Colon (tissue), 2 donors: ENCODE results near the gene PTGR2.
"Not testable (repeated sequence)": the region's sequence is repeated elsewhere in the genome, so short reads cannot be mapped to it uniquely, and the experiment has no call there.

Source experiments
- FAIRE-seq: peaks from 2 replicates; lab custom pipeline; 2012; peaks lifted over from hg19 to GRCh38; lab: Jason Lieb, UNC
- donor health status: control.
- donor health status: control.

PTGR2 gene

DNA sequence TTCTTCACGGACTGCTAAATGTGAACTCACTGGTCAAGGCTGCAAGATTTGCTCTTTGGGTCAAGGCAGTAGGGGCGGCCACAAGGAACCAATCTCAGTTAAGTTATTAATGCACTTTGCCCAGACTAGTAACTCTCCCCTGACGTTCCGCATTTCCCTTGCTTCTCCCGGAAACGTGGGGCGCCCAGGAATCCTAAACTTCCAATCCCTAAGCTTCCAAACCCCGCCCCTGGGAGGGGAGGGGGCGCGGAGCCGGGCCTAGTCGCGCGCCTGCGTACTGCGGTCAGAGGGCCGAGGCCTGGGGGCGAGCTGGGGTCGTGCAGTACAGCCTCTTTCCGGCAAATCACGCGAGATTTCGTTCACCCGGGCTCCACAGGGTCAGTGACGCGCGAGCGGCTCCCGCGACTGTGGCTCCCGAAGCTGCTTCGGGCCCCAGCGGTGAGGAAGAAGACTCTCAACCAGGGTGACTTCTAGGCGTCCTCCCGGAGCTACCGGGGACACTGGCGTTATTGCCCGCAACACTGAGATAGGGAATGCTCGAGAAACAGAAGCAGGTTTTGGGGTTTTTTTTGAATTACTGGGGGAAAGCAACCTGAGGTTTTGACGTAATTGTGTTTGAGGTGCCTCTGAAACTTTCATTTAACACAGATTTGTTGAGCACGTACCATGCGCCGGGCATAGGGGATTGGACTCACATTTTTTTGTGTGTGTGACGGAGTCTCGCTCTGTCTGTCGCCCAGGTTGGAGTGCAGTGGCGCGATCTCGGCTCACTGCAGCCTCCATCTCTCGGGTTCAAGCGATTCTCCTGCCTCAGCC lies at the start of gene PTGR2:
Gene PTGR2, plus strand, starts transcription at position 265 of the 816 bp plus-strand sequence. CDS start 7,032 bp downstream, outside the sequence.
- no peak for FAIRE-seq

DNA sequence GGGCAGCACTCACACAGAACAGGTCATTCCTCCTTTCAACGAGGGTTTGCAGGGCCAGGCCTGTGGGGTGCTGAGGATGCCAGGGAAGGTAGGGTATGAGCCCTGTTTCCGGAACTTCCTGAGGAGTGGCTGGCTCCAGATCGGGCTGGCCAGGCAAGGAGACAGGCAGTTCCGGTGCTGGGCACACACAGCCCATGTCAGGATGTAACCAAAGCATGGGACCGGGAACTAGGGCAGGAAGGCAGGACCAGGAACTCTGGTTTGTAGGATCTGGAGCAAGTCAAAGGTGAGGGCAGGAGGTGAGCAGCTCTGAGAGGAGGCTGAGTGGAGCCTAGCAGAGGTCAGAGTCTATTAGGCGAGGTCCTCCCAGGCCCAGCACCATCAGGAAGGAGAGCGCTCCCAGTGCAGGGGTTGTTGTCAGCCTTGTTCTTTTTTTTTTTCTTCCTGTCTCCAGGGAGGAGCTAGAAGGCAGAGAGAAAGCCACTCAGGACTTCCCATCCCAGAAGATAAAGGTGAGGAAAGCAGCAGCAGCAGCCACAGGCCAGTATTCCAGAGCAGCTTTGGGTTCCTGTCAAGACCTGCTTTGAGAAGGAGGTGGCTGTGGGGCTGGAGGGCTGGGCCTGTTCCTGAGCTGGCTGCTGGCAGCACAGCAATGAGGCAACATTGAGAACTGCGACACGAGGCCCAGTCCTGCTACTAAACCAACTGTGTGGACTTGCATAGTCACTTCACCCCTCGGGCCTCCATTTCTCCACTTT lies 49.0 kb upstream of the PTGR2 start:
- no peak for FAIRE-seq

DNA sequence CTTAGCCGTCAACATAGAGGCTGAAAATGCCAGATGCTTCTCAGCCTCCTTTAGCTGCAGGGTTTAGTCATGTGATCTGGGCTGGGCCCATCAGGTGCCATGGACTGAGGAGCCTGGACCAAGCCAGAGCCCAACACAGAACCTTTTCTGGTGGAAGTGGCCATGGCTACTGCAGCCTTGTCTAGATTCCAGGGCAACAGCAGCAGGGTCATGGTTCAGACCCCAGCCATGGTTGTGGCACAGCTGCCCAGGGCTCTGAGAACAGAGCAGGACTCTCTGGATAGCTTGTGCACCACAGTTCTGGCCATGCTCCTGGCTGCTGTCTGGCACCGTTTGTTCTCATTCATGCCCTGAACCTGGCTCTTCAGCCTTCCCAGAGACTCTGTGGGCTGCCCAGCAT lies 47.0 kb upstream of the PTGR2 start:
- FAIRE-seq, result no peak

DNA sequence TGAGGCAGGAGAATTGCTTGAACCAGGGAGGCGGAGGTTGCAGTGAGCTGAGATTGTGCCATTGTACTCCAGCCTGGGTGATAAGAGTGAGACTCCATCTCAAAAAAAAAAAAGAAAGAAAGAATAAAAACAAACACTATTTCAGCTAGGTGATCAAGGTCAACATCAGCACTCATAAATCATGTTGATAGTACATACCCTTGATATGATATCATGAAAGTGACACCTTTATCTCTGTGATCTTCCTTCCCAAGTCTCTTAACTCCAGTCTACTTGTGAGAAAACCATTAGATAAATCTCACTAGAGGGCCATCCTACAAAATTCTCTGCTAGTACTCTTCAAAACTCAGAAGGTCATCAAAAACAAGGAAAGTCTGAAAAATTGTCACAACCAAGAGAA lies 44.2 kb upstream of the PTGR2 start:
- no peak for FAIRE-seq

DNA sequence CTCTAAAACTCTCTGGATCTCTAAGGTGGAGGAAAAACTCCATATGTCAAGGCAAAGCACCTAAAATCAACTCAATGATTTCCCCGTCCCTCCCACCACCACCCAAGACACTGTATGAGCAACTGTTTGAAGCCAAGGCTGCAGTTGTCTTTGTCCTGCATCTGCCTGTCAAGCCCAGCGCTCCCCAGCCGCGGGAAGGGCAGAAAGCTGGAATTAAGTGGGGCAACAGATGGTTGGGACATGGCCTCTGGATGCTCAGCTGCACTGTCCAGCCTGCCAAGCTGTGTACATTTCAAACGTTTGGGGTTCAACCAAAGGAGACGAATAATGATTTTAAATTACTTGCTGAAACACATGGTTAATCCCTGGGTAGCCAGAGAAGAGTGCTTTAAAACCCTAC lies 42.2 kb upstream of the PTGR2 start:
- no peak for FAIRE-seq

DNA sequence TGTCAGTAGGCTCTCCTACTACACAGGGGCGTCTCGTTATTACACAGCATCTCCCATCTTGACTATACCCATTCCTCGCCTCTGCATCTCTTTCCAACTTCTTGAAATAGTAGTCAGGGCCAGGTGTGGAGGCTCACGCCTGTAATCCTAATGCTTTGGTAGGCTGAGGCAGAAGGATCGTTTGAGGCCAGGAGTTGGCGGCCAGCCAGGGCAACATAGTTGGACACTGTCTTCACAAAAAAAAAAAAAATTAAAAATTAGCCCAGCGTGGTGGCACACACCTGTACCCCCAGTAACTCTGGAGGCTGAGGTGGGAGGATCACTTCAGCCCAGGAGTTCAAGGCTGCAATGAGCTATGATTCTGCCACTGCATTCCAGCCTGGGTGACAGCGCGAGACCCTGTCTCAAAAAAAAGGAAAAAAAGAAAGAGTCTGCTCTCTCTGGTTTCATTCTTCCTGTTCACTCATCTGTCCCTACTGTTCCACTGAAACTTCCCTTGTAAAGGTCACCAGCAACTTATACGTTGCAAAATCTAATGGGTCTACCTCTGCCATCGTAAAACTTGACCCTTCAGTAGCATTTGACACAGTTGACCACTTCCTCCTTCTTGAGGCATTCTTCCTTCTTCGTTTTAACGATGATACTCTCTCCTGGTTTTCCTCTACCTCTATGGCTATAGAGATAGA lies 41.0 kb upstream of the PTGR2 start:
- no peak for FAIRE-seq

DNA sequence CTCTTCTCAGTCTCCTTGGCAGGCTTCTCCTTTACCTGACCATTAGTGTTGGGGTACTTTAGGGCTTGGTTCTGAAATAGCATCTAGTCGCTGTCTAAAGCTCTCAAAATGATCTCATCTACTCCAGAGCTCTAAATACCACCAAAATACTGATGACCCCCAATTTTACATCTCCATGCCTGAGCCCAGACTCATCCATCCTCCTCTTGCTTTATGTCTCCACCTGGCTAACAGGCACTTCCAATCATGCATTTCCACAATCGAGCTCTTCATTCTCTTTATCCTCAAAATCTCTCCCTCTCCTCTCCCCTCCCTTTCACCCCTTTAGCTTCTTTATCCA lies 40.5 kb upstream of the PTGR2 start:
- no peak for FAIRE-seq

DNA sequence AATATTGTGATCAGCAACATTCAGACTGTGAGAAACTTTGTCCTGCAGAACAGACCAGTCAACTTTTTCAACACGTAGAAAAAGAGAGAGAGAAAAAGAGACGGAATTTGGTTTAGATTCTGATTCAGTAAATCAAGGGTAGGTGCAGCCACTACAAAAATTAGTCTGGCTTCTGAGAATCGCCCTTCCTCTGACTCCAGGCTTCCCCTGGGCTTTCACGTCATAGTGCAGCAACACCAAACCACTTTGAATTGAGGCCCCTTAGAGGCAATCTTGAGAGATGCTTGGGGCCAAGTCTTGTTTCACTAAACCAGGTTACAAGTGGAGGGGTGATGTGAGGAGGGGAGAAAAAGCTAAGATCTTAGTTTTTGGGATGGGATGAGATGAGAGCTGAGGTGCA lies 37.5 kb upstream of the PTGR2 start:
- FAIRE-seq, result no peak

DNA sequence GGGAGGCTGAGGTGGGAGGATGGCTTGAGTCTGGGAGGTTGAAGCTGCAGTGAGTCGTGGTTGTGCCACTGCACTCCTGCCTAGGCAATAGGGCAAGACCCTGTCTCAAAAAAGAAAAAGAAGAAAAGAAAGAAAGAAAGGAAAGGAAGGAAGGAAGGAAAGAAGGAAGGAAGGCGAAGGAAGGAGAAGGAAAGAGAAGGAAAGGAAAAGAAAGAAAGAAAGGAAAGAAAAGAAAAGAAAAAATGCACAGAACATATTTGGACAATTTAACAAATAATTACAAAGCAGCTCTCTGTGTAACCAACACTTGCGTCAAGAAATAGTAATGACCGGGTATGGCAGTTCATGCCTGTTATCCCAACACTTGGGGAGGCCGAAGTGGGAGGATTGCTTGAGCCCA lies 35.8 kb upstream of the PTGR2 start:
- FAIRE-seq, result no peak

DNA sequence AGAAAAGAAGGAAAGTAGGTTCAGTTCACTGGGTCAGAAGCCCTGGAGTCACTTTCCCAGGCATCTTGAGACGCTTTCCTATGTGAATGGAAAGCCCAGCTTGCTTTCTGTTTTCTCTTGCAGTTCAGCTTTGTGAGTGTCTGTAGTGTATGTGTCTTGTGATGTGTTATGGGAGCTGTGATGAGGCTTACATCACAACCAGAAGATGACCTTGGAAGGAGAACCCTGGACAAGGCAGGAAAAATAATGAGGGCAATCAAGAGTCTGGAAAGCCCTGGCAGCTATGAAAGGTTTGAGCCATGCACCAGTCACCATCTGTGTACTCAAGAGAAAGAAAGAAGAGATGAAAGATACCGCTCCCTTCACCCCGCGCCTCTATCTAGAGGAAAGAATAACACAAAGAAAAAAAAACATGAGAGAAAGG lies 35.2 kb upstream of the PTGR2 start:
- no peak for FAIRE-seq

DNA sequence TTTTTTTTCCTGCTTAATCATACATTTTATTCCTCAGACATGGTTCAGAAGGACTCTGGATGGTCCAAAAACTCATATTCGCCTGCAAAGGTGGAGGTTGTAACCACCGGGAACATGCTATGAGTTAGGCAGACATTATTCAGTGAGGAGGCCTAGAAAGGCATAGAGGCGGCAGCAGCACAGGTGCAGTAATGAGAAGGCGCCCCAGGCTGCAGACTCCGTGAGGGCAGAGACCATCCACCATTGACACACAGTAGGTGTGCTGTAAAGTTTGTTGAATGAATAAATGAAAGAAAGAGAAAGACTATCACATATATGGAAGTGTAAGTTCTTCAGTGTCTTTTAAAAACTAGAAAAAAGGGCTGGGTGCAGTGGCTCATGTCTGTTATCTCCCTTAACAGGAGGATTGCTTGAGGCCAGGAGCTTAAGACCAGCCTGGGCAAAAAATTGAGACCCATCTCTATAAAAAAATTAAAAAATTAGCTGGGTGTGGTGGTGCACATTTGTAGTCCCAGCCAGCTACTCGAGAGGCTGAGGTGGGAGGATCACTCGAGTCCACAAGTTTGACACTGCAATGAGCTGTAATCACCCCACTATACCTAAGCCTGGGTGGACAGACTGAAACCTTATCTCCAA lies 34.5 kb upstream of the PTGR2 start:
- FAIRE-seq, result no peak

DNA sequence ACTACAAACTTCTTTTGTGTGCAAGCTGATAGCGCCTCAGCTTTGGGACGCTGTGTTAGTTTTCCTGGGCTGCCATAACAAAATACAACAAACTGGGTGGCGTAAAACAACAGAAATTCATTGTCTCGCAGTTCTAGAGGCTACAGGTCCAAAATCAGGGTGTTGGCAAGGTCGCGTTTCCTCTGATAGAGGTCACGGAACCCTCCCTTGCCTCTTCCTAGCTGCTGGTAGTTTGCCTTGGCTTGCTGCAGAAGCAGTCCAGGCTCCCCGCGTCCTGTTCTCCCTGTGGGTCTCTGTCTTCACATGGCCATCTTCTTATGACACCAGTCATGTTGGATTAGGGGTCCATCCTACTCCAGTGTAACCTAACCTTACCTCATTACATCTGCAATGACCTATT lies 32.8 kb upstream of the PTGR2 start:
- FAIRE-seq, result no peak

DNA sequence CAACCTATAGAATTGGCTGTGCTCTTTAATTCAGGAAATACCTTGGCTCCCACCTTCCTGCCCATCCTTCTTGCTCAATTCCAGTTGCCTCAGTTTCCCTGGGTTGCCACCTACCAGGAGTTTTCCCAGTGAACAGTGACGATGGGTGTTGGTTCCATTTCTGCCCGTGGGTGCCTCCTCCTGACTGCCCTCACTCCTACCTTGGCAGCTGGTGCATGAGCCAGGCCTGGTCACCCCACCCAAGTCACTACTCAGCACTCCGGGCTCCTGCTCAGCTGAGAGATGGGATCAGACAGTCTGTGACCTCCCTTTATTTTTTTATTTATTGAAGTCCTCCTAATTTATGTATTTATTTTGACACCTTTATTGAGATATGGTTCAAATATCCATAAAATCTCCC lies 31.0 kb upstream of the PTGR2 start:
- no peak for FAIRE-seq

DNA sequence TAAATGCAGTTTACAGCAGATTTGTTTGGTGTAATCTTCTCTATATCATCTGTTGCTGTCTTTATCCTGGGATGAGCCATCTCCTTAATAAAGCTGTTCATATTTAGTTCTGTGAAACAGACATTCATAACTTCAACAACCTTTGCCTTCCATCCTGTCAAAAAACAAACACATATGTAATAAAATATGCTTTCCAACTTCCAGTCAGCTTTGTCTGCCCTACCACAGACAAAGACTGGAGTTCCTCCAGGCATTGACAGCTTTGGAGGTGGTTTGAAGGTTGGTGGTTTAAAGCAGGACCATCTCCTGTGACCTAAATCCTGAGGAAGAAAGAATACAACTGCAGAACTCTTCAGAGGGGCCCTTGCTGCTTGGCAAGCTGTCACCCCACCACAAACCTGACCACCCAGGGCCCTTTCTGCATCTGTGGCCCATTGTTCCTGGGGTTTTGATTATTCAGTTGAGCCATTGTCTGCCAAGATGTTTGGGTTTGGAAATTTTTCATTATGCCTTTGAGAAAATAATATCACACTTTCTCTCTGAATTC lies 28.2 kb upstream of the PTGR2 start:
- FAIRE-seq, result no peak

DNA sequence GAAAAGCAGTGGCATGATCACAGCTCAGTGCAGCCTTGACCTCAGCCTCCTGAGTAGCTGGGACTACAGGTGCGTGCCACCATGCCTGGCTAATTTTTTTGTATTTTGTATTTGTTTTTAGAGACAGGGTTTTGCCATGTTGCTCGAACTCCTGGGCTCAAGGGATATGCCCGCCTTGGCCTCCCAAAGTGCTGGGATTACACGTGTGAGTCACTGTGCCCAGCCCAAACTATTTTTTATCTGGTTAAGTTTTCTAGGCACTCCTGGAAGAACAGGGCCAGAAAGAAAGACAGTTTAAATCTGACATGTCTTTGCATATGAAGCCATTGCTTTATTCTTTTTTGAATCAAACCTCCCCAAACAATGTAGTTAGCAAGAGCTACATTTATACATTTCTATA lies 27.5 kb upstream of the PTGR2 start:
- no peak for FAIRE-seq

DNA sequence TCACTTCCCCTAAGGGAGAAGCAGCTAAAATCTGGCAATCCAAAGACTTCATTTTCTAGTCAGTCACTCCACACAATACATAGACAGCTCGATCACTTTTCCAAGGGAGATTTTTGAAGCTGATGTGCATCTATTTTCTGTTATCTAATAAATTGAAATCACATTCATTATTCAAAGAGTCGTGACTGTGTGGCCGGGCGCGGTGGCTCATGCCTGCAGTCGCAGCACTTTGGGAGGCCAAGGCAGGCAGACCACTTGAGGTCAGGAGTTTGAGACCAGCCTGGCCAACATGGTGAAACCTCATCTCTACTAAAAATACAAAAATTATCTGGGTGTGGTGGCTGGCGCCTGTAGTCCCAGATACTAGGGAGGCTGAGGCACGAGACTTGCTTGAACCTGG lies 27.1 kb upstream of the PTGR2 start:
- FAIRE-seq, result no peak

DNA sequence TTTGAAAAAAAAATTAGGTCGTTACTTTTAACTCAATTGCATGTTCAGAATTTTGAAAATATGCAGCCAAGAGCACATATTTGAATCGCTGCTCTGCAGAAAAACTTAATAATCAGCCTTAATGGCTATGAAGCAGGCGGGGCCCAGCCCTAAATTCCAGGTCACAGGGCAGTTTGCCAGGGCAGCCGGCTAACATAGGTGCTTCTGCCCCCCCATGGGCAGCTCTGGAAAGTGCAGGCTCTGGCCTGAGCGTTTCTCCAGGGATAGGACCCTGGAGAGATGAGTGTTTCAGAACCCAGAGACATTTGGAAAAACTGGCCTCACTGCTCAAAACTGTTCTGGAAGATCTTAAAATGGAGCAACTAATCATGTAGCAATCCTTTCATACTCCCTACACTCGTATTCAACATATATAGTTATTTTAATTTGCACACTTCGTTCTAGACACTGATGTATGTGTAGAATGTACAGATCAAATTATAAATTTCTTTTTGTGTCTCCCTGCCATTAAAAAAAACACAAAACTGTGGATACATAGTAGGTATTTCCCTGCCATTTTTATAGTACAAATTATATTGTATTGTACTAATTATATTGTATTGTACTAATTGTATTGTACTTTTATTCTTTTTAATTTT lies 26.0 kb upstream of the PTGR2 start:
- no peak for FAIRE-seq

DNA sequence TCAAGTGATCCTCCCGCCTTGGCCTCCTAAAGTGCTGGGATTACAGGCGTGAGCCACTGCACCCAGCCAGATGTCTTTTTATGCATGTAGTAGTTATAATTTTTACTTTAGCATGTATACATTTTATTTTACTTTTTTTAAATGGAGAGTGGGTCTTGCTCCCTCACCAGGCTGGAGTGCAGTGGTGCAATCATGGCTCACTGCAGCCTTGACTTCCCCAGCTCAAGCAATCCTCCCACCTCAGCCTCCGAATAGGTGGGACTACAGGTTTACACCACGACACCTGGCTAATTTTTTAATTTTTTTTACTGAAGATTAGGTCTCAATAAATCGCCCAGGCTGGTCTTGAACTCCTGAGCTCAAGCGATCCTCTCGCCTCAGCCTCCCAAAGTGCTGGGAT lies 24.4 kb upstream of the PTGR2 start:
- FAIRE-seq, result not testable (repeated sequence)

DNA sequence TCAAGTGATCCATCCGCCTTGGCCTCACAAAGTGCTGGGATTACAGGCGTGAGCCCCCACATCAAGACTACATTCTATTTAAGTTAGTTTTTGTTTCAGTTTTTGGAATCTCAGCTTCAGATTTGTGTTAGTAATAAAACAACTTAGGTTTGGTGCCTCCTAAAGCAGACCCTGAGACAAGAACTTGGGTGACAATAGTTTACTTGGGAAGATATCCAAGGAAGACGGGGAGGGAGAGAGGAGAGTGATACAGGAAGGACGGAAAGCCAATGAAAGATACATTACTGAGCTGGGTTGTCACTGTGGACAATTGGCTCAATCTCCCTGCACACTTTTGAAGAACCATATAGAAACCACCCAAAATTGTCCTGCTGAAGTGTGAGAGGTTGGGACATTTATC lies 22.6 kb upstream of the PTGR2 start:
- no peak for FAIRE-seq

DNA sequence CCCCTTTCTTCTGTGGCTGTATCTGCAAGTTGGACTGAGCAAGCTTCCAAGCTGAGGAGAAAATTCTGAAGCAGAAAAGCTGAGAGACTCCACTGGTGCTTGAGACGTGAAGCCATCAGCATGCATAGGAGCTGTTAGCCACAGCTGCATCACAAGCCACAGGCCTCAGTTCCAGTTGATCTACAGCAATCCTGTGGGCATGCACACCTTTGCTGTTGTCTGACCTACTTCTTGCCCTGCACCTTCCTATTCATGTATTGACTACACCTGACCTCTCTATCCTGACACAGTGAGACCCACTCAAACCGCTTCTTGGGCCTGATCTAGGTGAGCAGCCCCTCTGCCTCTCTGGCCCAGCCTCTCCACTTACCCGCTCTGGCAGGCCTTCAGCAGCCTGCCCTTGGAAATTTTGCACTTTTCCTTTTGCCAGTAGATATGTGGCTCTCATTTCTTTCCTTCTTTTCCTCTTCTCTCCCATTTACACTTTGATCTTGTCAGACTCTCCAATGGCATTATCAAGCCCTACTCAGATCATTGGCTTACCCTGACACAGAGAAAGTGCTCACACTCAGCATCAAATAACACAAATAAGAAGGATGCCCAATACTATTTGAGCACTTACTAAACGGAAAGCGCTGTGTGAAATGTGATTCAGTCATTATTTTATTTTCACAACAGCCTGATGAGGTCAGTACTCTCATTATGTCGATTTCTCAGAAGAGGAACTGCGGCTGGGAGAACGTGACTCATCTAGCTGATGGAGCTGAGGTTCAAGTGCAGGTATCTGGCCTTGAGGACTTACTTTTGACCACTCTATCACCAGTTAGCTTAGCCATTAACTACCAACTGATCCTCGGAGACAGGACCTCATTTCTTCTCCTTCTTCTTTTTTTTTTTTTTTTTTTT lies 21.9 kb upstream of the PTGR2 start:
- FAIRE-seq, result no peak

DNA sequence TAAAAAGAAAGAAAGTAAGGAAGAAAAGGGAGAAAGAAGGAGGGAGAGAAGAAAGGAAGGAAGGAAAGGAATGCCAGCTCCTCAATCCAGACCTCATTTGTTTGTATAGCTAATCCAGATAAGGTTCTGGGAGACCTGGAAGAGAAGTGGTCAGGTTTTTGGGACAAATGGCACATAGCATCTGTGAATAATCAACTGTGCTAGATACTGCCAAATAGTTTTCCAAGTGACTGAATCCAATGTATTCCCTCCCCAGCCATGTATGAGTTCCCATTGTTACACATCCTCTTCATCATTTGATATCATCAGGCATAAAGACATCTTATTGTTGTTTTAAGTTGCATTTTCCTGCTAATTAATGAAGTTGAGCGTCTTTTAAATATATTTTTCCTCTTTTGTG lies 18.6 kb upstream of the PTGR2 start:
- no peak for FAIRE-seq
